Activated T-helper 1 cell treated with anti-CD3 and anti-CD28 coated beads, Interleukin-2, amount 50 U/mL, for 16 hours (primary cell): ENCODE measurements around the gene ZFP62.

ENCODE experiments used
- DNase-seq, 2 donors: peaks; one replicate each; pipeline ENCODE4 v3.0.0-alpha.2; 2020; ENCODE audit warnings: low read depth in 1 of 2, low spot score in 1 of 2

Gene ZFP62

GRCh38 chr5:180869587-180869986 is 8.5 kb upstream of the ZFP62 start:
- DNase-seq: no peak

DNA sequence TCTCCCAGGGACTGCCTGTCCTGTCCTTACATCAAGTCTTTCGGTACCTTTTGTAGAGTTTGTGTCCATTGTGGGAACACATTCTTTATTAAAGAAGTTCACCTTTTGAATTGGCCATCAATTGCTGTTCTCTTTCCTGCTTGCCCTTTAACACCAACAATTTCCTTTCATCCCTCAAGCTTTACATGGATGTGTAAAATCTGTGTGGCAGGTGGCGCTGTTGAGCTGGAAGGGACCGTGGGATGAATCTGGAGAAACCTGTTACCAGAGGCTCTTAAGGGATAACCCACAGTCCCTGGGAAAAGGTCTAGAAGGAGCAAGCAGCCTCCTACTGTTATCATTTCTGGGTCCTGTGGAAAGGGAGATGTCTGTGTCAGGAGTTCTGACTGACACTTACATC is 7.9 kb upstream of the ZFP62 start:
- DNase-seq: peak; percentile 26 to 34

DNA sequence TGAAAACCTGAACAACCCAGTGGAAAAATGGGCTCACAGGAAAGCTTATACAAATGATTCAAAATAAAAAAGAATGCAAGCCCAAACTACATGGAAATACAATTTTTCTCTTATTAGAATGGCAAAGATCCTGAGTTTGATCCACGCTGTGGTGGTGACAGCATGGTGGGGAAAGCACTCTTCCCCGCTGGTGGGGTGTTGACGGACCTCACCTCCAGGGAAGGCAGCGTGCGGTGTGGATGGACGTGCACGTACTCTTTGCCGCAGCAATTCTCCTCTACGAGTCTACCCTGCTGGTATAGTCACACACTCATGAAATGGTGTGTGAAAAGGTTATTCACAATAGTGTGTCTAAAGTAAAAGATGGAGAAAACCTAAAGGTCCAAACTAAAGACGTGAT is 5.9 kb upstream of the ZFP62 start:
- no peak for DNase-seq

DNA sequence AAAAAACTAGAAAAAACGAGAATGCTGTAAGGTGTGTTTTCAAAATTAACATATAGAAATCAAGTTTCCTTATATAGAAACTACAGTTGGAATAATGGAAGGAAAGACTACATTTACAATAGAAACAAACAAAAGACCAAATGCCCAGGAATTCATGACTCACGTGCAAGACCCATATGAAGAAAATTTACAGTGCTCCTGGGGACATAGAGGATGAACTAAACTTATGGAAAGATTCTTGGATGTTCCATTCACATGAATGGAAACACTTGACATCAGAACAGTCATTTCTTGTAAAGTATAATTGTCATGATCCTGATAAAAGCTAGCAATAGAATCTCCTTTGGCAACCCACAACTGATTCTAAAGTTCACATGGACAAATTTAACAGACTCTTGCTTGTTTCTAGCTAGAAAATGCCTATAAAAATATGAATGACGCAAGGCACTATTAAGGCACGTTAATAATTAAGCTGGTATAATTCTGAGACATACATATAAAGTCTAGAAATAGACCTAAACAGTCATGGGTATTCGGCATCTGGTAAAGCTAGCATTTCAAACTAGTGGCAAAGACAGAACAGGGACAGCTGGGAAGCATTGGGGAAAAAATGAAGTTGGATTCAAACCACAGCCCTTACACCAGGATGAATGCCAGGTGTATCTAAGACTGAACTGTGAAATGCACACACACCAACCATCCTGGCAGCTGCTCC is 5.1 kb upstream of the ZFP62 start:
- DNase-seq: no peak

- no peak for DNase-seq
Measured at GRCh38 chr5:180862645-180863044, 1.6 kb upstream of the ZFP62 start.

GRCh38 chr5:180860273-180860886 is 696 bp downstream of the ZFP62 start:
- peak; percentile 7 to 25 for DNase-seq

- DNase-seq: no peak
Measured at GRCh38 chr5:180858586-180858985, 2.5 kb downstream of the ZFP62 start.

- no peak for DNase-seq
Measured at GRCh38 chr5:180853848-180854176, 7.3 kb downstream of the ZFP62 start.

DNA sequence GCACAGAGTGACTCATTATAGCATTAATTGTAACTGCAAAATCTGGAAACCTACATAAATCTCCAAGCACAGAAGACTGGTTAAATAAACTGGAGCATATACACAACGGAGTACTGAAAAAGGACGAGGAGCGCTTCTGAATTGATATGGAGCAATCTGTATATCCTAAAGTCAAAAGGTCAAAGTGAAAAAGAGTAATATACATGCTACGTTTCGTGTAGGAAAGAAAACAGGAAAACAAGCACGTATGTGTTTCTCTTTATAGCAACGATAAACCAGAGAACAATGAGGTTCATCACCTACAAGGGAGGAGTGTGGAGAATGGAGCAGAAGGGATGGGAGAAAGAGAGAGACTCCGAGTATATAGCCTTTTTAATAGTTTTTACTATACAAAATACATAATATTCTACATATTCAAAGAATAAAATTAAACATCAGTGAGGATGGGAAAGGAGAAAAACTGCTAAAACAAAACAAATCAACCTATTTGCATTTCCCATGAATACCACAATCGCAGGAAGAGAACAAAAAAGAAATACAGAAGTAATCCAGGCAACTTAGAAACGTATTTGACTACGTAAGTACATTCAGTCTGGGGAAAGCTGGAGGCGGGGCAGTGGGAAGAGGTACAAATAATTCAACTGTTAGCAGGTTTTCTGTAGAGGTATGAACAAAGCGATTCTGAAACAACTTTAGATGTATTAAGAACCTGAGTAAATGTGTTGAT is 7.8 kb downstream of the ZFP62 start:
- no peak for DNase-seq

DNA sequence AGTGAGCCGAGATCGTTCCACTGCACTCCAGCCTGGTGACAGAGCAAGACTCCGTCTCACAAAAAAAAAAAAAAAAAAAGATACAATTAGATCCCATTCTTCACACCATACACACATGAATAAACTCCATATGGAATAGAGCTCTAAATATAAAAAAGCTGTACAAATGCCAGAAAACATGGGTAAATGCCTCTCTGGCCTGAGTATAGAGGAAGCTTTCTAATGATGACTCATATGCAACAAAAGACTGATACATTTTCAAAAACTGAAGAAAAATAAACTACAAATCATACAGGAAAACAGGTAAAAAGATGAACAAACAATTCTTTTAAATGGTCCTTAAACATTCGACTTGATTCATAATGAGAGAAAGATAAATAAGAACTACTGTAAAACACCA is 8.6 kb downstream of the ZFP62 start:
- DNase-seq: no peak

- DNase-seq: no peak
Measured at GRCh38 chr5:180850434-180851078, 10.5 kb downstream of the ZFP62 start.

DNA sequence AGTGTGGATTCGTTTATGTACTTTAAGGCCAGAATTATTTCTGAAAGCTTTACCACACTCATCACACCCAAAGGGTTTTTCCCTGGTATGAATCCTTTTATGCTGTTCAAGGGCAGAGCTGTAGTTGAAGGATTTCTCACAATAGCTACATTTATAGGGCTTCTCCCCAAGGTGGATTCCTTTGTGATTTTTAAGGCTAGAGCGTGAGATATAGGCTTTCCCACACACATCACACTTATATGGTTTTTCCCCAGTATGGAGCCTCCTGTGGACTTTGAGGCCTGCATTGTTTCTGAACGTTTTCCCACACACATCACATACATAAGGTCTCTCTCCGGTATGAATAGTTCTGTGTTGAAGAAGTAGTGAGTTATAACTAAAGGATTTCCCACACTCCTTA is 11.2 kb downstream of the ZFP62 start:
- DNase-seq: no peak

DNA sequence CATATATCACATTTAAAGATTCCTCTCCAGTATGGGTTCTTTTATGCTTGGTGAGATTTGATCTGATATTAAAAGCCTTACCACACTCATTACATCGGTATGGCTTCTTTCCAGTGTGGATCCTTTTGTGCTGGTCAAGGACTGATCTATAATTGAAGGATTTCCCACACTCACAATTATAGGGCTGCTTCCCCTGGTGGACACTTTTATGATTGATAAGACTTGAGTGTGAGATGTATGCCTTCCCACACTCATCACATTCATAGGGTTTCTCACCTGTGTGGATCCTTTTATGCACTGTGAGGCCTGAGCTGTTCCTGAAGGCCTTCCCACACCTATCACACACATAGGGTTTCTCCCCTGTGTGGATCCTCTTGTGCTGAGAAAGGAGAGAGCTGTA is 12.2 kb downstream of the ZFP62 start:
- no peak for DNase-seq

DNA sequence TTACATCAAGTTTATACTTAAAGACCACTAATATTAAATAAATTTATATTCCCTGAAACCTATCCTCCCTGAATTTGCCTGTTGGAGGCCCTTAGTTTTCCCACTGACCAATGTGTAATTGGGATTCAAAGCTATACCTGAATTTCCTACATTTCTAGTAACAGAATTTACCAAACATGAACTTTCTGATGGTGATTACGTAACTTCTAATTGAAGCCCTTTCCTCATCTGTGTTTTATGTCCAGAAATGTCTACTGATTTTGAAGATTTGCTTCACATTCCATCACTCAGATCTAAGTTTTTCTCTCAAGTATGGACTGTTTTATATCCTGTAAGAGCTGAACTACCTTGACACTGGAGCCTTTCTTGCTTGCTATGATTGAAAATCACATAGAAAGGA is 12.8 kb downstream of the ZFP62 start:
- DNase-seq: no peak

DNA sequence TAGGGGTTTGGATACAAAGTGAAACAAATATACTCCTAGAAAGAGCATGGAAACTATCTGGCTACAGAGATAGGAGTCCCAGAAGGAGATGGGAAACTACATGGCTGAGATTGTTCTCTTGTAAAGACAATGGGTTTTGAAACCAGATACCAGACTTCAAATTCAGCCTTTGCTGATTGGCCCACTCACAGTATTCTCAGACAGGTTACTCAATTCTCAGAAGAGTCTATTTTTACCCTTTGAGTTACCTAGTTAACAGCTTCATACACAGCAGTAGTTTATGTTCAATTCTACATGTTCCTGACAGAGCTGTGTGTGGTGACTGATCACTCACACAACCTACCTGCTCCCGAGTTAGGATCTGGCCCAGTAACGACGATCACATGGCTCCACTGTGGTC is 14.1 kb downstream of the ZFP62 start:
- DNase-seq: no peak

DNA sequence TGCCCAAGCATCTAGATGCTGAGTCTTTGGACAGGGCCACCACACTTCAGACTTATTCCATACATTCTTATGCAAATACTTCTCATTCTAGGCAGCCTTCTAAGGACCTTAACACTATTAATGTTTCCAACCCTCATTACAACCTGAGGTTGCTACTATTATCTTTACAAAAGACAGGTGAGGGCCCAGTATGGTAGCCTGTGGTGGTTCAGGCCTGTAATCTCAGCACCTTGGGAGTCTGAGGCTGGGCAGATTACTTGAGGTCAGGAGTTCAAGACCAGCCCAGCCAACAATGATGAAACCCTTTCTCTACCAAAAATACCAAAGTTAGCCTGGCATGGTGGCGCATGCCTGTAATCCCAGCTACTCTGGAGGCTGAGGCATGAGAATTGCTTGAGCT is 16.2 kb downstream of the ZFP62 start:
- no peak for DNase-seq

GRCh38 chr5:180844432-180844831 is 16.6 kb downstream of the ZFP62 start:
- DNase-seq: no peak

GRCh38 chr5:180839935-180840334 is 21.1 kb downstream of the ZFP62 start:
- no peak for DNase-seq

GRCh38 chr5:180839227-180839626 is 21.8 kb downstream of the ZFP62 start:
- DNase-seq: no peak

DNA sequence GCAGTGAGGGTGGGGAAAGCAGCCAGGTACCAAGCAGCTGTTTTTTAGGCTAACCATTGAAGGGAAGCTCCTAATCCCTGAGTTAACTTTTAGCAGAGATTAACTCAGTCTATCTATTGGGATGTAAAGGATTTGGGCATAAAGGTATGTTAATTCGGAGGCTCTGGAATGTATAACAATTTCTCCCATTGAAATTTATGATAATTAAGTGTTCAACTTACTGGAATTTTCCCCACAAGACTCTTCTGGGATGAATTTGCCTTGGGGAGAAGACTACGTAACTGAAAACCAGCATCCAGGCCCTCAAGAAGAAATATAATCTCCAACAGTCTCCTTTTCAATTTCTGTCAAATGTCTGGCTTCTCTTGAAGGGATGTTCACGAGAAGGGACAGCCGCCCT is 23.6 kb downstream of the ZFP62 start:
- no peak for DNase-seq

GRCh38 chr5:180832638-180833068 is 28.4 kb downstream of the ZFP62 start:
- DNase-seq: no peak
